ENCODE measurements around the gene CDK13.

DNA sequence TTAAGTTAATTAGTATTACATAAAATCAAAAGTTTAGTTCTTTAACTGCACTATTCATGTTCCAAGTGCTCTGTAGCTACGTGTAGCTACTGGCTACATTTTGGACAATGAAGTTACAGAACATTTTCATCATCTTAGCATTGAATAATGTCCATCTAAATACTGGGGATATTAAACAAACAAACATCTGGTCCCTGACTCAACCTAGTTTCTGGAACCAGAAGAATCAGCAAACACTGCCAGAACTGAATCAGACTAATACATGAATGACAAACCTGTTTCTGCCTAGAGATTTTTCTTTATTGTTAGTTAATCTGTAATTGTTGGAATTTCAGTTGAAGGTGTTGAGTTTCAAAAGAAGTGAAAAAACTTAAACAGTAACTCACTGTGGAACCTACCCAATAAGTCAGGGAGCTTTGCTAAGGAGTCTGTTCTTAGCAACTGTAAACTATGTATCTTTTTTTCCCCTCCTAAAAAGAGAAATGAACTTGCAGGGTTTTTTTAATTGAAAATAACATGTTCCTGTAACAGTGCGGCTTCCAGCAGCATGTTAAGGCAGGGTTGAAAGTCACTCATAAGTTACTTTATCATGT is 58.3 kb downstream of the CDK13 start:
- no peak for TF ChIP-seq EZH2 (IDR thresholded peaks at IDR 0.05; ENCODE audit: borderline replicate concordance, low read depth, low read length)
- no peak for TF ChIP-seq NCOR1 (IDR thresholded peaks at IDR 0.05)
- TF ChIP-seq ARID4B (CRISPR knock-in tag; IDR thresholded peaks at IDR 0.05): no peak
